GM19023 (cell line): ENCODE data around the gene SLCO2B1.

Experiments
- ATAC-seq: cut with Tn5 transposase; IDR thresholded peaks from one replicate; pipeline ENCODE4 v1.9.1; 2021; ENCODE audit warnings: mild to moderate bottlenecking, moderate library complexity; ENCODE audit not compliant: unreplicated experiment

Gene SLCO2B1

GRCh38 chr11:75144716-75145014 lies 6.2 kb upstream of the SLCO2B1 start:
- no peak for ATAC-seq

- ATAC-seq, result no peak
Measured at GRCh38 chr11:75145196-75145971, 5.5 kb upstream of the SLCO2B1 start.

- ATAC-seq, result no peak
Measured at GRCh38 chr11:75145972-75146519, 4.9 kb upstream of the SLCO2B1 start.

GRCh38 chr11:75146711-75147110 lies 4.2 kb upstream of the SLCO2B1 start:
- ATAC-seq, result no peak

- no peak for ATAC-seq
Measured at GRCh38 chr11:75147191-75147874, 3.6 kb upstream of the SLCO2B1 start.

DNA sequence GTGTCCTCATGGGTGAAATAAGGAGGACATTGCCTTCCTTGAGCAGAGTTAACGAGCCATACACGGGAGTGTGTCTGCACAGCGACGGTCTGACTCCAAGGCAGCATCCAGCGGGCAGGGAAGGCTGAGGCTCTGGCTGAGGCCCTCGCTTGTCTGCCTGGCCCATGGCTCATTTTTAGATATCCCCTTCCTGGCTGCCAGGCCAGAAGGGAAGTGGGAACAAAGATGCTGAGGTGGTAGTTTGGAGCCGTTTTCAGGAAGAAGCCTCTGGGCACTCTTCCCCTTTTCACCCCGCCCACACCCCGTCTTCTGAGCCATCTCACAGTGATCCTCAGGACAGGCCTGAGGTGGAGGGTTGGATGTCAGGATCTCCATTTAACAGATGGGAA lies 3.0 kb upstream of the SLCO2B1 start:
- no peak for ATAC-seq

DNA sequence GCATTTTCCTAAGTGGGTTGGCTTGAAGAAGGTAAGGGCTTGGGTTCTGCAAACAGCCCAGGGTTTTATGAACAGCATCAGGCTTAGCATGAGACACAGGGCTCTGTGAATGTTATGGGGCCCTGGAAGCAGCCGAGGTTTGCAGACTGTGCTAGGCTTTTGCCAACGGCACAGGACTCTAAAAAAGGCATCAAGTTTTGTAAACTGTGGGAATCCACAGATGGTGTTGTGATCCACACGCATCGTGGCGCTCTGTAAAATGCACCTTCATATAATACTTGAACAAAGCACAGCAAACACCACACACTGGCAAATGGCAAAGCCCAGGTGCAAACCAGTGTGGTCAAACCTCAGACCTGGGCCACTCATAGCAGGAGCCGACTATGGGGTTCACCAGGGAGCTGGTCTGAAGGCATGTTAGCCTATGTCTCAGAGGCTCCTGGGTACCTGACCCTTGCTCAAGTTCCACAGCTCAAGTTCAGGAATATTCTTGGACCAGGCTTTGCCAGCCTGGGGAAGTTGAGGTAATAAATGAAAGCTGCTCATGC lies 2.4 kb upstream of the SLCO2B1 start:
- no peak for ATAC-seq

DNA sequence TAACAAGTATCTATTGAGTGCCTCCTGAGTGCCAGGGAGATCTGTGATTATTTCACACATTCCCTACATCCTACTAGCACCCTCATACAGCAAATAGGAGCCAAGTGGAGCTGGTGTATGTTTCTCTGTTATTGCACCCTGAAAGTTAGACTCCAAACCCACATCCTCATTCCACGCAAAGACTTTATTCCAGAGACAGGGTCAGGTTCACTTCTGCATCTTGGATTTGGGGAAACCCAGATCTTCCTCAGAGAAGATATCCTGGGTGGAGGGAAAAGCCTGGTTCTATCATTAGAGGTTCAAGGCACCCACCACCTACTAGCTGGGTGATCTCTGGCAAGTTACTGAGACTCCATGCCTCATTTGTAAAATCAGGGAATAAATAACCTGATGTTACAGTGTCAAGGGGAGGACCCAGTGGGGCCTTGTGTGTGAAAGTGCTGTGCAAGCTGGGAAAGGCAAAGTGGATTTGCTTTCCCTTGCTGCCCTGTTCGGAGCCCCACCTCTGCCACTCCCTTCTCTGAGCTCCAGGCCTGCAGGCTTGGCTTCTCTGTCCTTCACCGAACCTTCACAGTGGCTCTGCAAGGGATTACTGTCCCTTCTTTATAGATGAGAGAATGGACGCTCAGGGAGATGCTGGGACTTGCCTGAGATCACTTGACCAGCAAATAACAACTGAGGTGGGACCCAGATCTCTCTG lies 991 bp upstream of the SLCO2B1 start:
- no peak for ATAC-seq

- no peak for ATAC-seq
Measured at GRCh38 chr11:75151346-75152047, 590 bp downstream of the SLCO2B1 start.

GRCh38 chr11:75152090-75152489 lies 1.2 kb downstream of the SLCO2B1 start:
- ATAC-seq, result no peak

GRCh38 chr11:75152651-75153427 lies 1.9 kb downstream of the SLCO2B1 start:
- no peak for ATAC-seq

DNA sequence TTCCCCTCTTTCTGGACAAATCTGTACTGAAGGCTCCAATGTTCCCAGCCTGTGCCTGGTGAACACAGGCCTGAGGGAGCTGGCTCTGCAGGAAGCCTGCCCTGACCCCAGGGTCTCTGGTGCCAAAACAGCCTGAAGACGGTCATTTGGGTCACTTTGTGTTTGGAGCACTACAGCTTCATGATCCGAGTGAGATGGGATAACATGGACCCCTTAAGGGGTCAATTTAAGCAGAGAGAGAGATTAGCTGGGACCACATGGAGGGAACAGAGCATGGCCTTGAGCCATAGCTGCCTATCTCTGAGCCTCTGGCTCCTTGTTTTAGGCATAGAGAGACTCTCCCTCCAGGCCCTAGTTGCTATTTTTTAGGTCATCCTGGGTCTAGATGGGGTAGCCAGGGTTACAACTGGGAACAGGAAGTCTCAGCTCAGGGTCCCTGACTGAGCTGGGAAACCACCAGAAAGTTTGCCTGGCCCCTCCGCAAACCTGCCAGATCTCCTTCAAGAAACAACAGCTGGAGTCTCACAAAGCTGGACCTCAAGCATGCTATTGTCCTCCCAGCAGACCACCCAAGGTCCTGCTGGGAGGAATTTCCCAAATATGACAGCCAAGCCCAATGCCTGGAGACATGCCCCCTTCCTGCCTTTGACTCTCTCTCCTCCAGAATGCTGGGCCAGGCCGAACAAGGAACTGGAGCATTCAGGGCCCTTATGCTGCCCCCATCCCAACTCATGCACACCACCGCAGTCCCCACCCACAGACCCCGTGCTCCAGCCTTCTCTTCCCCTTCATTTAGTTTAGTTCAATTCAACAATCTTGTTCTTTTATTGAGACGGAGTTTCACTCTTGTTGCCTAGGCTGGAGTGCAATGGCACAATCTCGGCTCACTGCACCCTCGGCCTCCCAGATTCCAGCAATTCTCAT lies 4.0 kb downstream of the SLCO2B1 start:
- no peak for ATAC-seq

- no peak for ATAC-seq
Measured at GRCh38 chr11:75155570-75156422, 4.9 kb downstream of the SLCO2B1 start.

GRCh38 chr11:75158241-75158640 lies 7.3 kb downstream of the SLCO2B1 start:
- ATAC-seq, result no peak

DNA sequence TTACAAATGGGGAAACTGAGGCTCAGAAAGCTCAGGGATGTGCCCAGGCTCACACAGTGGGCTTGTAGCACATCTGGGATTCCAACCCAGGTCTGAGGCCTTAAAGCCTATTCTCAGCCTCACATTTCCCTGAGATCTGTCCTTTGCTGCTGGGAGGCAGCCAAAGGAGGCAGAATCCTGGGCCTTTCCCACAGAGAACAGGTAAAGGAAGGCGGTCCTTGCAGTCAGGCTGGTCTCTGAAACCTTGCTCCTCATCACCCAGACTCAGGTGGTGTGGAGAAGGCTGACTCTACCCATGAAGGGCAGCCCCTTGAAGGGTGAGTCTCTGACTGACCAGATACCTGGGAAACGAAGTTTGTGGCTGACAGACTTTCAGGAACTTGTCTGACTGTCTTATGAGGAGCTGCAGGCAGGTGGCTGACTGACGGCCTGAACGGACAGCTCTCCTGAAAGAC lies 7.8 kb downstream of the SLCO2B1 start:
- ATAC-seq, result no peak

- no peak for ATAC-seq
Measured at GRCh38 chr11:75159151-75159953, 8.4 kb downstream of the SLCO2B1 start.

- no peak for ATAC-seq
Measured at GRCh38 chr11:75160220-75160757, 9.4 kb downstream of the SLCO2B1 start.
